ENCODE results near the gene SYP. TPM values are rescaled to one million over a fixed set of nuclear protein-coding genes. Genes with fewer than 3 reads are reported as not detected.

SYP gene
- total and polyA plus RNA-seq, 9 of the 15 experiments (the other 6 are each of a cell fraction or from before 2014, with no cell fraction given): 0.48 to 5.1 (median 2.6) TPM

DNA sequence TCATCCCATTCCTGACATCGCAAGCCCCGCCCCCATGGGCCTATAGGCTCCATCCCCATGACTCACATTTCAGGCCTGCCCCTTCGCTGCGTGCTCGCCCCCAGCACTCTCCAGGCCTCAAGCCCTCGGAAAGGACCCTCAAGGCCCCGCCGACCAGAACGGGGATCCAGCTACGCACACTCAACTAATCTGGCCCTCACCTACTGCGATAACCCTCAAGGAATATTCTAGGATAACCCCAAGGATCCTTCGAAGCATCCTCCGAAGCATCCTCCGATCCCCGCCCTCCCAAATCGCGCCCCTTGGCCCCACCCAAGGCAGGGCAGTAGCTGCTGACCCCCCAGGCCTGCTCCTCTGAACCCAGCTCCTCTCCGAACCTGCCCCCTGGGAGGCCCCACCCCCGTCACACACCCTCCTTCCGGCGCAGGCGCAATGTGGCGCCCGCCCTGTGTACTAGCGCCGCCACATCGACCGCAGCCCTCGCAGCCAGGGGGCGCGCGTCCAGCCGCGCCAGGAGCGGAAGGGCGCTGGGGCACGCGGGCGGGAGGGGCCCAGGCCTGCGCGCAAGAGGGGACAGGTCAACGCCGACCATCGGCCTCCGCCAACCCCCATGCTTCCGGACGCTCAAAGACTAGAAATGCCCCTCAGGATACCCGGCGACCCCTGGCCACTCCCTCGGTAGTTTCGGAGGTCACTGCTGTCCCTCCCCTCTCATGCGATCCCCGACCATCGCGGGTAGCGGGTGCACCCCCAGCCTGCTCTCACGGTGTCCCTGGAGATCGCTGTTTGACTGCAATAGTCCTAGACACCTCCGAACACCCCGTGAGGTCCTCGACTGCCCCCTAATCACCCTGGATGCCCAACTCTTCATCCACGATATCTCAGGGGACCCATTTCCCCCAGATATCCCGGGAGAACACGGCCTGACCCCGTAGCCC, 43.8 kb downstream of the SYP start (continued):
- no peak for TF ChIP-seq TGIF2 (CRISPR knock-in tag; IDR thresholded peaks at IDR 0.05)
- TF ChIP-seq BRCA1 (IDR thresholded peaks at IDR 0.05): no peak
- TF ChIP-seq BRCA1 (CRISPR knock-in tag; IDR thresholded peaks at IDR 0.05): no peak
- peak; percentile 88 for TF ChIP-seq NR3C1 (CRISPR knock-in tag; IDR thresholded peaks at IDR 0.05)
- TF ChIP-seq MAZ (CRISPR knock-in tag; conservative IDR thresholded peaks at IDR 0.05 in 1 of 2, IDR thresholded peaks at IDR 0.05 in 1 of 2): peak; percentile 92 to 96
- no peak for TF ChIP-seq ZNF239 (CRISPR knock-in tag; IDR thresholded peaks at IDR 0.05)
- no peak for TF ChIP-seq DPF2 (IDR thresholded peaks at IDR 0.05)
- TF ChIP-seq GMEB1 (CRISPR knock-in tag; IDR thresholded peaks at IDR 0.05): peak; percentile 64
- TF ChIP-seq DMBX1 (CRISPR knock-in tag; IDR thresholded peaks at IDR 0.05; ENCODE audit: borderline replicate concordance): peak; percentile 83
- peak in 1 of 2 experiments; percentile 18; a peak in 1 of 4 replicates for TF ChIP-seq MLLT1 (IDR thresholded peaks at IDR 0.05)
- peak; percentile 84 for TF ChIP-seq RNF2 (IDR thresholded peaks at IDR 0.05)
- peak; percentile 95 for TF ChIP-seq ETV5 (CRISPR knock-in tag; IDR thresholded peaks at IDR 0.05; ENCODE audit: low read depth)
- TF ChIP-seq, protein P1, sequence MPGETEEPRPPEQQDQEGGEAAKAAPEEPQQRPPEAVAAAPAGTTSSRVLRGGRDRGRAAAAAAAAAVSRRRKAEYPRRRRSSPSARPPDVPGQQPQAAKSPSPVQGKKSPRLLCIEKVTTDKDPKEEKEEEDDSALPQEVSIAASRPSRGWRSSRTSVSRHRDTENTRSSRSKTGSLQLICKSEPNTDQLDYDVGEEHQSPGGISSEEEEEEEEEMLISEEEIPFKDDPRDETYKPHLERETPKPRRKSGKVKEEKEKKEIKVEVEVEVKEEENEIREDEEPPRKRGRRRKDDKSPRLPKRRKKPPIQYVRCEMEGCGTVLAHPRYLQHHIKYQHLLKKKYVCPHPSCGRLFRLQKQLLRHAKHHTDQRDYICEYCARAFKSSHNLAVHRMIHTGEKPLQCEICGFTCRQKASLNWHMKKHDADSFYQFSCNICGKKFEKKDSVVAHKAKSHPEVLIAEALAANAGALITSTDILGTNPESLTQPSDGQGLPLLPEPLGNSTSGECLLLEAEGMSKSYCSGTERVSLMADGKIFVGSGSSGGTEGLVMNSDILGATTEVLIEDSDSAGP (CRISPR knock-in tag; IDR thresholded peaks at IDR 0.05): no peak
- TF ChIP-seq POLR2H (tag; IDR thresholded peaks at IDR 0.05; ENCODE audit: low read depth): peak; percentile 68
- TF ChIP-seq, protein P2, sequence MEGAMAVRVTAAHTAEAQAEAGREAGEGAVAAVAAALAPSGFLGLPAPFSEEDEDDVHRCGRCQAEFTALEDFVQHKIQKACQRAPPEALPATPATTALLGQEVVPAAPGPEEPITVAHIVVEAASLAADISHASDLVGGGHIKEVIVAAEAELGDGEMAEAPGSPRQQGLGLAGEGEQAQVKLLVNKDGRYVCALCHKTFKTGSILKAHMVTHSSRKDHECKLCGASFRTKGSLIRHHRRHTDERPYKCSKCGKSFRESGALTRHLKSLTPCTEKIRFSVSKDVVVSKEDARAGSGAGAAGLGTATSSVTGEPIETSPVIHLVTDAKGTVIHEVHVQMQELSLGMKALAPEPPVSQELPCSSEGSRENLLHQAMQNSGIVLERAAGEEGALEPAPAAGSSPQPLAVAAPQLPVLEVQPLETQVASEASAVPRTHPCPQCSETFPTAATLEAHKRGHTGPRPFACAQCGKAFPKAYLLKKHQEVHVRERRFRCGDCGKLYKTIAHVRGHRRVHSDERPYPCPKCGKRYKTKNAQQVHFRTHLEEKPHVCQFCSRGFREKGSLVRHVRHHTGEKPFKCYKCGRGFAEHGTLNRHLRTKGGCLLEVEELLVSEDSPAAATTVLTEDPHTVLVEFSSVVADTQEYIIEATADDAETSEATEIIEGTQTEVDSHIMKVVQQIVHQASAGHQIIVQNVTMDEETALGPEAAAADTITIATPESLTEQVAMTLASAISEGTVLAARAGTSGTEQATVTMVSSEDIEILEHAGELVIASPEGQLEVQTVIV (CRISPR knock-in tag; IDR thresholded peaks at IDR 0.05; ENCODE audit: borderline replicate concordance): no peak
- TF ChIP-seq KAT7 (CRISPR knock-in tag; IDR thresholded peaks at IDR 0.05; ENCODE audit: borderline replicate concordance): no peak
- TF ChIP-seq KLF1 (tag; IDR thresholded peaks at IDR 0.05): peak; percentile 45; the same call in 1 of the 2 replicates
- TF ChIP-seq SRF (CRISPR knock-in tag; IDR thresholded peaks at IDR 0.05): 0 out of 4 replicates have a peak, but pooled peaks of 1 of the 2 experiments have one; percentile 9
- no peak for TF ChIP-seq MYBL2 (IDR thresholded peaks at IDR 0.05; ENCODE audit: low read depth)
- TF ChIP-seq MYBL2 (CRISPR knock-in tag; IDR thresholded peaks at IDR 0.05; ENCODE audit: borderline replicate concordance): no peak
- TF ChIP-seq HLTF (IDR thresholded peaks at IDR 0.05): no peak
